Measurements from ENCODE around the gene TMTC1.

DNA sequence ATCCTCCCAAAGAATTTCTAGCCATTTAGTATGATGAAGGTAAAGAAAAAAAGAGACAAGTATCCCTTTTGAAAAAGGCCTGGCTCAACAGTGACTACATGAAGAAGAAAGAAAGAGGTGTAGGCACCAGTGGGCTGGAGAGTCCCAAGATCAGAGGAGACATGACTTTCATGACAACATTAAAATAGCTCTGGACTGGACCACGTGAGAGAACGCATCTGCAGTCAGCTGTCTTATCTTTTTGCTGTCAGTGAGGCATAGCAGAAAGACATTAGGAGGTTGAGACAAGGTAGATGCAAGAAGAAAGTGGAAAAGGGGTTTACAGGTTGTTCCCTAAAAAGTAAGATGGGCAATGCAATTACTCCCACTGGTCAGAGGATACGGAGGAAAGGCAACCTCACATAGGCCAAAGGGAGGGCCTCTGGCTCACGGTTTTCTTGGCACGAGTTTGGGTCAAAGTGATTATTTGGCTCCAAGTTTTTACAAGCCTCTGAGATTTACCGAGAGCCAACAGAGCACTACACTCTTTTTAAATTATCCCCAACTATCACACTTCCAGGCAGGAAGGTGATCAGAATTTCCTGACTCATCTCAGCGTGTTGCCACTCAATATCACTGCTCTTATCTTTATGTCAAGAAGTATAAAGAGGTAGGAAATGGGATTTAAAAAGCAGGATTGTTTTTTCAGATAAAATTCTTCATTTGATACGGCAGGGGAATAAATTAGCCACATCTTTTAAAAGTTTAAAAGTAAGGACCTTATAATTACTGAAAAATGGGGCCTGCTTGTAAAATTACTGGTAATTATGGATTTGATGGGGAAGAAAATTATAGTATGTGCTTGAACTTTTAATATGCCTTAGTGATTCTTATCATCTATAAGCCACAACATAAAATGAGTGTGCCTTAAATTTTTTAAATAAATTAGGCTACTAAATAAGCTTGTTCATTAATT lies 29.2 kb downstream of the TMTC1 start:
- TF ChIP-seq POLR2AphosphoS5 (IDR thresholded peaks at IDR 0.05; ENCODE audit: low read depth, low read length): no peak
- no peak for TF ChIP-seq SIN3A (conservative IDR thresholded peaks at IDR 0.05 in 1 of 2, IDR thresholded peaks at IDR 0.05 in 1 of 2; ENCODE audit: low read depth in 1 of 2, low read length in 2 of 2)
- TF ChIP-seq YY1 (IDR thresholded peaks at IDR 0.05; ENCODE audit: low read depth, low read length): no peak
- TF ChIP-seq, protein P1, sequence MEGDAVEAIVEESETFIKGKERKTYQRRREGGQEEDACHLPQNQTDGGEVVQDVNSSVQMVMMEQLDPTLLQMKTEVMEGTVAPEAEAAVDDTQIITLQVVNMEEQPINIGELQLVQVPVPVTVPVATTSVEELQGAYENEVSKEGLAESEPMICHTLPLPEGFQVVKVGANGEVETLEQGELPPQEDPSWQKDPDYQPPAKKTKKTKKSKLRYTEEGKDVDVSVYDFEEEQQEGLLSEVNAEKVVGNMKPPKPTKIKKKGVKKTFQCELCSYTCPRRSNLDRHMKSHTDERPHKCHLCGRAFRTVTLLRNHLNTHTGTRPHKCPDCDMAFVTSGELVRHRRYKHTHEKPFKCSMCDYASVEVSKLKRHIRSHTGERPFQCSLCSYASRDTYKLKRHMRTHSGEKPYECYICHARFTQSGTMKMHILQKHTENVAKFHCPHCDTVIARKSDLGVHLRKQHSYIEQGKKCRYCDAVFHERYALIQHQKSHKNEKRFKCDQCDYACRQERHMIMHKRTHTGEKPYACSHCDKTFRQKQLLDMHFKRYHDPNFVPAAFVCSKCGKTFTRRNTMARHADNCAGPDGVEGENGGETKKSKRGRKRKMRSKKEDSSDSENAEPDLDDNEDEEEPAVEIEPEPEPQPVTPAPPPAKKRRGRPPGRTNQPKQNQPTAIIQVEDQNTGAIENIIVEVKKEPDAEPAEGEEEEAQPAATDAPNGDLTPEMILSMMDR (IDR thresholded peaks at IDR 0.05; ENCODE audit: control extremely low read depth in 1 of 3, insufficient read depth in 1 of 3, low read depth in 1 of 3, low read length in 3 of 3): no peak
- no peak for TF ChIP-seq CHD2 (IDR thresholded peaks at IDR 0.05; ENCODE audit: low read length)
